Measurements from ENCODE around the gene SUSD4. TPM values are rescaled to one million over a fixed set of nuclear protein-coding genes. Genes with fewer than 3 reads are reported as not detected.
"Not testable (repeated sequence)": the region's sequence is repeated elsewhere in the genome, so short reads cannot be mapped to it uniquely, and the experiment has no call there.

The SUSD4 gene
- total RNA-seq, 1 donor from 2014 or later = 7.0 TPM

DNA sequence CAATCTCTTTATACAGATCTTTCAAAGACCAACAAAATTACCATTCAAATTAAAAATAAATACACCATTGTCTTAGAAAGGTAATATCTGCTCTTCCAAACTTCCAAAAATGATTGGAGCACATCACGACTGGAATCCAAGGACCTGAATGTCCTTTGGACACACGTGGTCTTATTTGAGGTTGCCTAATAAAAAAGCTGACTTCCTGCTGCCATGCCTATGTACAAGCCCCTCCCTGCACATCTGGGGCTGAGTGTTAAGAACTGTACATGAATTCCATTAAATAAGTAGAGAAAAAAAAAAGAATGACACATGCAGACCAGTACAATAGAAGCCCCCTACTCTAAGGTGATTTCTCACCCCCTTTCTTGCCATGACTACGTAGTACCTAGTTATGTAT lies 73.6 kb downstream of the SUSD4 start:
- H3K9me3 Mint-ChIP-seq = peaks cover 3% of the 10 kb centered on the region
- no peak overlapping the region for H3K27ac Mint-ChIP-seq
- no peaks in the 10 kb centered on the region for H3K4me1 Mint-ChIP-seq (ENCODE audit: unreplicated experiment)
- H3K27me3 Mint-ChIP-seq = peaks cover 14% of the 10 kb centered on the region
- H3K4me3 Mint-ChIP-seq = no peak overlapping the region
- H3K36me3 Mint-ChIP-seq = no peaks in the 10 kb centered on the region
- TF ChIP-seq, protein P1, sequence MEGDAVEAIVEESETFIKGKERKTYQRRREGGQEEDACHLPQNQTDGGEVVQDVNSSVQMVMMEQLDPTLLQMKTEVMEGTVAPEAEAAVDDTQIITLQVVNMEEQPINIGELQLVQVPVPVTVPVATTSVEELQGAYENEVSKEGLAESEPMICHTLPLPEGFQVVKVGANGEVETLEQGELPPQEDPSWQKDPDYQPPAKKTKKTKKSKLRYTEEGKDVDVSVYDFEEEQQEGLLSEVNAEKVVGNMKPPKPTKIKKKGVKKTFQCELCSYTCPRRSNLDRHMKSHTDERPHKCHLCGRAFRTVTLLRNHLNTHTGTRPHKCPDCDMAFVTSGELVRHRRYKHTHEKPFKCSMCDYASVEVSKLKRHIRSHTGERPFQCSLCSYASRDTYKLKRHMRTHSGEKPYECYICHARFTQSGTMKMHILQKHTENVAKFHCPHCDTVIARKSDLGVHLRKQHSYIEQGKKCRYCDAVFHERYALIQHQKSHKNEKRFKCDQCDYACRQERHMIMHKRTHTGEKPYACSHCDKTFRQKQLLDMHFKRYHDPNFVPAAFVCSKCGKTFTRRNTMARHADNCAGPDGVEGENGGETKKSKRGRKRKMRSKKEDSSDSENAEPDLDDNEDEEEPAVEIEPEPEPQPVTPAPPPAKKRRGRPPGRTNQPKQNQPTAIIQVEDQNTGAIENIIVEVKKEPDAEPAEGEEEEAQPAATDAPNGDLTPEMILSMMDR (conservative IDR thresholded peaks at IDR 0.05) = no peak
- no peak for DNase-seq (ENCODE audit: extremely low spot score, unreplicated experiment)

DNA sequence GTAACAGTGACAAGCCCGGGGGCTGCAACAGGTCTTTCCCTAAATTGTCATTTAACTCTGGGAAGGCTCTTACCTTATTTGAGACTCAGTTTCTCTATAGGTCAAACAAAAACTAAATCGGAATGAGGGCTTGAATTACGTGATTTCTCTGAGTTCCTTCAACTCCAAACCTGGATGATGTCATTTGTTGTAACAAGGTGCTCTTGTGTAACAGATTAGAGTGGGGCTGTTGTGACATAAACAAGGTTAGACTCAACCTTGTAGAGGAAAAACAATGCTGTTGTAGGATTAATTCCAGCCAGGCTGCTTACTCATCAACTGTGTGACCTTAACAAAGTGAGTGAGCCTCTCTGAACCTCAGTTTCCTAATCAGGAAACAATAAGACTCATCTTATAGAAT lies 74.4 kb downstream of the SUSD4 start:
- peaks cover 5% of the 10 kb centered on the region for H3K9me3 Mint-ChIP-seq
- TF ChIP-seq, protein P1 (conservative IDR thresholded peaks at IDR 0.05) = no peak
- no peaks in the 10 kb centered on the region for H3K4me1 Mint-ChIP-seq (ENCODE audit: unreplicated experiment)
- no peak overlapping the region for H3K27ac Mint-ChIP-seq
- H3K36me3 Mint-ChIP-seq = no peaks in the 10 kb centered on the region
- H3K4me3 Mint-ChIP-seq = no peak overlapping the region
- peaks cover 14% of the 10 kb centered on the region for H3K27me3 Mint-ChIP-seq
- no peak for DNase-seq (ENCODE audit: extremely low spot score, unreplicated experiment)

DNA sequence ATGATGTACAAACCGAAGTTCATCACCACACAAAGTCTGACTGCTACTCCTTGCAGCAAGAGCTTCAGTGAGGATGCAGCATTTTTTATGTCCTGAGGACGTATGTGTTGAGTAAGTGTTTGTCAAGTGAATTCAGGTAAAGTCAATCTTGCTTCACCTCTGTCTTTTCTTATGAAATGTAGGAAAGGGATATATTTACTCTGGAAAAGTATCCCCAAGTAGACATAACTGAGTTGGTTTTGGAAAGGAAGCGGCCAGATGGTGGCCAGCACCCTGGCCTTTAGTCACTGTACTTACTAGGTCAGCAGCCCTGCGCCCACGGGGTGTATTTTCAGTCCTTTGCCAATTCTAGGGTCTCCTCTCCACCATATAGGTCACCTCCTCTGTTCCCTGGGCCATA lies 75.2 kb downstream of the SUSD4 start:
- no peaks in the 10 kb centered on the region for H3K36me3 Mint-ChIP-seq
- H3K4me3 Mint-ChIP-seq = no peak overlapping the region
- no peak for DNase-seq (ENCODE audit: extremely low spot score, unreplicated experiment)
- TF ChIP-seq, protein P1 (conservative IDR thresholded peaks at IDR 0.05) = no peak
- no peak overlapping the region for H3K27ac Mint-ChIP-seq
- peaks cover 10% of the 10 kb centered on the region for H3K9me3 Mint-ChIP-seq
- no peaks in the 10 kb centered on the region for H3K4me1 Mint-ChIP-seq (ENCODE audit: unreplicated experiment)
- H3K27me3 Mint-ChIP-seq = peaks cover 14% of the 10 kb centered on the region

DNA sequence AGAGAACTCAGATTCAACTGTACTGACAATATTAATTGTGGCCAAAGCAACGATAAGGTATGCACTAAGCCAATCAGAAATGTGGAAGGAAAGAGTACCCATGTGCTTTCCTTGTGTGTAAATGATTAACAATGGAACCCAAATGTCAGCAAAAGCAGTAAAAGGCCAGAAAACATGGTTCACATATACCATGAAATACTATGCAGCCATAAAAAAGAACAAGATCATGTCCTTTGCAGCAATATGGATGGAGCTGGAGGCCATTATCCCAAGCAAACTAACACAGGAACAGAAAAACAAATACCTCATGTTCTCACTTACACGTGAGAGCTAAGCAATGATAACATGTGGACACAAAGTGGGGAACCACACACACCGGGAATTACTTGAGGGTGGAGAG lies 78.5 kb downstream of the SUSD4 start:
- Mint-ChIP-seq H3K9me3 (peaks cover 10% of the 10 kb centered on the region), H3K27me3 (peaks cover 13% of the 10 kb centered on the region), H3K36me3 (no peaks in the 10 kb centered on the region), H3K27ac (no peak overlapping the region), H3K4me3 (no peak overlapping the region), H3K4me1 (ENCODE audit: unreplicated experiment) (no peaks in the 10 kb centered on the region)
- TF ChIP-seq, protein P1 (conservative IDR thresholded peaks at IDR 0.05) = no peak
- no peak for DNase-seq (ENCODE audit: extremely low spot score, unreplicated experiment)

DNA sequence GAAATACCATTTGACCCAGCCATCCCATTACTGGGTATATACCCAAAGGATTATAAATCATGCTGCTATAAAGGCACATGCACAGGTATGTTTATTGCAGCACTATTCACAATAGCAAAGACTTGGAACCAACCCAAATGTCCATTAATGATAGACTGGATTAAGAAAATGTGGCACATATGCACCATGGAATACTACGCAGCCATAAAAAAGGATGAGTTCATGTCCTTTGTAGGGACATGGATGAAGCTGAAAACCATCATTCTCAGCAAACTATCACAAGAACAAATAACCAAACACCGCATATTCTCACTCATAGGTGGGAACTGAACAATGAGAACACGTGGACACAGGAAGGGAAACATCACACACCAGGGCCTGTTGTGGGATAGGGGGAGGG lies 80.3 kb downstream of the SUSD4 start:
- peaks cover 20% of the 10 kb centered on the region for H3K27me3 Mint-ChIP-seq
- H3K9me3 Mint-ChIP-seq = peaks cover 10% of the 10 kb centered on the region
- not testable (repeated sequence) for H3K4me1 Mint-ChIP-seq (ENCODE audit: unreplicated experiment); H3K27ac Mint-ChIP-seq; H3K36me3 Mint-ChIP-seq; H3K4me3 Mint-ChIP-seq; DNase-seq (ENCODE audit: extremely low spot score, unreplicated experiment)

DNA sequence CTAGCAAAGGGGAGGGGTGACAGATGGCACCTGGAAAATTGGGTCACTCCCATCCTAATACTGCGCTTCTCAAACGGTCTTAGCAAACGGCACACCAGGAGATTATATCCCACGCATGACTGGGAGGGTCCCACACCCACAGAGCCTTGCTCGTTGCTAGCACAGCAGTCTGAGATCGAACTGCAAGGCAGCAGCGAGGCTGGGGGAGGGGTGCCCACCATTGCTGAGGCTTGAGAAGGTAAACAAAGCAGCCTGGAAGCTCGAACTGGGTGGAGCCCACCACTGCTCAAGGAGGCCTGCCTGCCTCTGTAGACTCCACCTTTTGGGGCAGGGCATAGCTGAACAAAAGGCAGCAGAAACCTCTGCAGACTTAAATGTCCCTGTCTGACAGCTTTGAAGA lies 85.7 kb downstream of the SUSD4 start:
- H3K27ac Mint-ChIP-seq; H3K9me3 Mint-ChIP-seq; DNase-seq (ENCODE audit: extremely low spot score, unreplicated experiment); H3K36me3 Mint-ChIP-seq; H3K4me3 Mint-ChIP-seq; H3K4me1 Mint-ChIP-seq (ENCODE audit: unreplicated experiment): not testable (repeated sequence)
- H3K27me3 Mint-ChIP-seq = peaks cover 16% of the 10 kb centered on the region

DNA sequence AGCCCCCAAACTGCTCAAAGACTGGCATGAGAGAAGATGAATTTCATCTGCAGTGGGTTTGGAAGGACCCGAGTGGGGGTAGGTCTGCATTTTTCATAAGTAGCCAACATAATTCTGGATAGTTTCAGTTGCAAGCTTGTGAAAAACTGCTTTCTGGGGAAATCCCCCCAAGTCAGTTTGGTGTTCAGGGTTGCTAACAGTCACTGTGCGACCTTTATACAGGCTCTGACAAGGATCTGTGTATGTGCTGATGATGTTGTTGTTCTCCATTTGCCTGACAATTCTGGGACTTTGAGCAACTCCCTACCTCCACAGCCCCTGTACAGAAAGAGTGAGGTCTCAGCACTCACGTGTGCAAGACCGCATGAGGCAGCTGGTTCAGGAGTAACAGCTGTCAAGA lies 87.9 kb downstream of the SUSD4 start:
- Mint-ChIP-seq H3K27me3 (peaks cover 12% of the 10 kb centered on the region), H3K4me1 (ENCODE audit: unreplicated experiment) (no peaks in the 10 kb centered on the region), H3K36me3 (no peaks in the 10 kb centered on the region), H3K27ac (no peak overlapping the region), H3K9me3 (no peaks in the 10 kb centered on the region), H3K4me3 (no peak overlapping the region)
- TF ChIP-seq, protein P1 (conservative IDR thresholded peaks at IDR 0.05) = no peak
- no peak for DNase-seq (ENCODE audit: extremely low spot score, unreplicated experiment)

Data from type B pancreatic cell (in vitro differentiated cells).